Testis (tissue), 3 donors: ENCODE results near the gene OLFML2B. TPM values are rescaled to one million over a fixed set of nuclear protein-coding genes. Genes with fewer than 3 reads are reported as not detected.
A peak's percentile ranks its signal among the peaks of the same experiment; 100 is the strongest.

Experiments
- DNase-seq: peaks from one replicate; pipeline ENCODE4 v3.0.0-alpha.2; 2019
- H3K27ac ChIP-seq, 2 donors: fragments of 200-600 bp; sonication (generic); one replicate each; pipeline ENCODE4 v1.5.1; 2019
- H3K27me3 ChIP-seq: fragments of 200-600 bp; sonication (generic); one replicate; pipeline ENCODE4 v1.5.1; 2019
- H3K36me3 ChIP-seq: fragments of 200-600 bp; sonication (generic); one replicate; pipeline ENCODE4 v1.5.1; 2017; ENCODE audit warnings: low read depth; ENCODE audit errors: missing control alignments
- H3K4me1 ChIP-seq: fragments of 200-600 bp; sonication (generic); one replicate; pipeline ENCODE4 v1.5.1; 2019
- H3K4me3 ChIP-seq, 2 donors: fragments of 200-600 bp; sonication (generic); one replicate each; pipeline ENCODE4 v1.5.1; 2017 to 2019
- H3K9me3 ChIP-seq: fragments of 200-600 bp; sonication (generic); one replicate; pipeline ENCODE4 v1.5.1; 2017
- POLR2A ChIP-seq: fragments of 450-650 bp; IDR thresholded peaks from one replicate; pipeline ENCODE4 v1.6.1; 2017; ENCODE audit warnings: antibody characterized with exemption, mild to moderate bottlenecking, moderate library complexity
- WGBS, 2 donors: methylation state at CpG; one replicate each; pipeline ENCODE4 v1.1.5; 2018; 5-methylcytosine and 5-hydroxymethylcytosine counted together
- intact Hi-C: fragments of 100-400 bp; cut with DNase I; formaldehyde crosslinking; loops from one replicate; pipeline ENCODE4 v1.15.1; 2023; ENCODE audit warnings: low total_unique reads
- polyA plus RNA-seq: library from polyadenylated mRNA; stranded (reverse); fragments of 350-450 nt; fragmentation: Illumina TruSeq; extraction: RNeasy Lipid Tissue Mini Kit (QIAGEN cat#74804); gene quantifications from one replicate; pipeline ENCODE4 v1.2.3, GENCODE V29; 2014; ENCODE audit warnings: low read depth, low replicate concordance; ENCODE audit not compliant: insufficient read depth
- total RNA-seq, 2 donors: library from RNA; depleted of rRNA; stranded (reverse); fragments of >200 nt; gene quantifications; one replicate each; pipeline ENCODE4 v1.2.3, GENCODE V29; 2016
- TF ChIP-seq, protein P1 (sequence below), 3 experiments: fragments of 450-650 bp in 2 of 3; fragments of 200-600 bp in 1 of 3; sonication (generic) in 1 of 3; IDR thresholded peaks; one replicate each; pipeline ENCODE4 v1.5.1; 2016 to 2019; ENCODE audit warnings: antibody characterized with exemption in 3 of 3, mild to moderate bottlenecking in 2 of 3, moderate library complexity in 1 of 3

The OLFML2B gene
- total and polyA plus RNA-seq, 3 donors from 2014 or later: 31.3 to 57.9 (median 40.4) TPM

DNA sequence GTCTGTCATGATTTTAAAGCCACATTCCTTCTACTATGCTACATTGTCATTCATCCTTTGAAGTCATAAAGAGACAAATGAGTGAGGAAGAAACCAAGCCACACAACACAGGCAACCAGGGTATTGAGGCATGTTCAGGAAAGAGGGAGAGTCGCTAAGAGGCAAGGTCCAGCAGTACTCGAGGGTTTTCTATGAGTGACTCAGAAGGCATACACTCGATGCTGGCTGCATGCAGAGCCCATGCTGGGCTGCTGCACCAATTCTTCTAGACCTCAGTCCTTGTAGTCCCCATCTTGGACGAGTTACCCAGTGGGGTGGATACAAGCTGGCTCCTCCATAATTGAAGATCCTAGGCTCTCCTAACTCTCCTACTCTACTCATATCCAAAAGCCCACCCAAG, 57.6 kb downstream of the OLFML2B start:
- Histone ChIP-seq H3K27ac (no peak overlapping the region), H3K27me3 (no peaks in the 10 kb centered on the region), H3K9me3 (no peaks in the 10 kb centered on the region), H3K4me3 (no peak overlapping the region), H3K36me3 (no peaks in the 10 kb centered on the region), H3K4me1 (no peaks in the 10 kb centered on the region)
- intact Hi-C loops: no loop called here
- 91 to 94% methylated on average over 4 of the region's 4 CpGs for WGBS, 2 donors
- no peak for TF ChIP-seq POLR2A
- TF ChIP-seq, protein P1, sequence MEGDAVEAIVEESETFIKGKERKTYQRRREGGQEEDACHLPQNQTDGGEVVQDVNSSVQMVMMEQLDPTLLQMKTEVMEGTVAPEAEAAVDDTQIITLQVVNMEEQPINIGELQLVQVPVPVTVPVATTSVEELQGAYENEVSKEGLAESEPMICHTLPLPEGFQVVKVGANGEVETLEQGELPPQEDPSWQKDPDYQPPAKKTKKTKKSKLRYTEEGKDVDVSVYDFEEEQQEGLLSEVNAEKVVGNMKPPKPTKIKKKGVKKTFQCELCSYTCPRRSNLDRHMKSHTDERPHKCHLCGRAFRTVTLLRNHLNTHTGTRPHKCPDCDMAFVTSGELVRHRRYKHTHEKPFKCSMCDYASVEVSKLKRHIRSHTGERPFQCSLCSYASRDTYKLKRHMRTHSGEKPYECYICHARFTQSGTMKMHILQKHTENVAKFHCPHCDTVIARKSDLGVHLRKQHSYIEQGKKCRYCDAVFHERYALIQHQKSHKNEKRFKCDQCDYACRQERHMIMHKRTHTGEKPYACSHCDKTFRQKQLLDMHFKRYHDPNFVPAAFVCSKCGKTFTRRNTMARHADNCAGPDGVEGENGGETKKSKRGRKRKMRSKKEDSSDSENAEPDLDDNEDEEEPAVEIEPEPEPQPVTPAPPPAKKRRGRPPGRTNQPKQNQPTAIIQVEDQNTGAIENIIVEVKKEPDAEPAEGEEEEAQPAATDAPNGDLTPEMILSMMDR (IDR thresholded peaks at IDR 0.05): no peak
- no peak for DNase-seq

DNA sequence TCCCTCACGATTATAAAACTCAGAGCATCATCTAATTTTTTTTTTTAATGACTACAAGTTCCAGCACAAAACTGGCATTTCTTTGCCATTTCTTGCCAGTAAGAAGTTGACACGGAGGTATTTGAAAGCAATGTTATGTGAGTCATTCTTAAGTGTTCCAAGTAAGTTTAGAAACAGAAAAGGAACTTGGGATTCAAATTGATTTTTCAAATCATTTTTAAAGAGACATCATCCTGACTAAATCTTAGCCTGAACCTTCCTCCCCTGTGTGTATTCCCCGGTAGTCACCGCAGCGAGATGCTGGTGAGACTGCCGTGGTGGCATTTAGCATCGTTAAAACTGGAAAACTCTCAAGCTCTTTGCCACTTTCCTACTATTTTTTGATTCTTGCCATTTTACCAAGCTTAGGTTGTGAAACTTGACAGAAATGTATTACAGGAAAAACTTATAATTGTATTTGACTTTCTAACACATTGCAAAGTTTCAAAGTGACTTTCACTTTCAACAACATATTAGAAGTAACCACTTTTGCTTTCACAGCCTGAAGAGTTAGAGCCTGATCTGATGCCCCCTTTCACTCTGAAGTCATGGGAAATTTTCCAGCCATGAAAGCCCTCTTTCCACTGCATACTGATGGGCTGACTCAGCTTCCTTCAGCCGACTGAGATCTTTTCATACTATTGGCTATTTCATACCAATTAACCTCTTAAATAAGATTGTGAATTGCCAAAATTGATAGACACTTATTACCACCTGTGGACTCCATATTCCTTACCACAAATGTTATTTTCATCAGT, 61.4 kb downstream of the OLFML2B start:
- intact Hi-C loops: no loop called here
- DNase-seq: no peak
- no peak for TF ChIP-seq POLR2A
- TF ChIP-seq, protein P1 (IDR thresholded peaks at IDR 0.05): no peak
- WGBS, 2 donors: 54% methylated on average over 8 of the region's 8 CpGs
- no peaks in the 10 kb centered on the region for H3K9me3 ChIP-seq
- H3K27me3 ChIP-seq: no peaks in the 10 kb centered on the region
- H3K4me3 ChIP-seq: no peak overlapping the region
- H3K4me1 ChIP-seq: no peaks in the 10 kb centered on the region
- peak overlapping the region; percentile 32 to 45 for H3K27ac ChIP-seq
- H3K36me3 ChIP-seq: no peaks in the 10 kb centered on the region

DNA sequence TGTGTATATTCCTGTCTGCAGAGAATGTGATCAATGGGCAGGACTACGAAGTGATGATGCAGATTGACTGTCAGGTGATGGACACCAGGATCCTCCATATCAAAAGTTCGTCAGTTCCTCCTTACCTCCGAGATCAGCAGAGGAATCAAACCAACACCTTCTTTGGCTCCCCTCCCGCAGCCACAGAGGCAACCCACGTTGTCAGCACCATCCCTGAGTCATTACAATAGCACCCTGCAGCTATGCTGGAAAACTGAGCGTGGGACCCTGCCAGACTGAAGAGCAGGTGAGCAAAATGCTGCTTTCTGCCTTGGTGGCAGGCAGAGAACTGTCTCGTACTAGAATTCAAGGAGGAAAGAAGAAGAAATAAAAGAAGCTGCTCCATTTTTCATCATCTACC, 65.2 kb downstream of the OLFML2B start:
- H3K4me1 ChIP-seq: no peaks in the 10 kb centered on the region
- WGBS, 2 donors: 86 to 88% methylated on average over 7 of the region's 7 CpGs
- TF ChIP-seq, protein P1 (IDR thresholded peaks at IDR 0.05): no peak
- TF ChIP-seq POLR2A: no peak

DNA sequence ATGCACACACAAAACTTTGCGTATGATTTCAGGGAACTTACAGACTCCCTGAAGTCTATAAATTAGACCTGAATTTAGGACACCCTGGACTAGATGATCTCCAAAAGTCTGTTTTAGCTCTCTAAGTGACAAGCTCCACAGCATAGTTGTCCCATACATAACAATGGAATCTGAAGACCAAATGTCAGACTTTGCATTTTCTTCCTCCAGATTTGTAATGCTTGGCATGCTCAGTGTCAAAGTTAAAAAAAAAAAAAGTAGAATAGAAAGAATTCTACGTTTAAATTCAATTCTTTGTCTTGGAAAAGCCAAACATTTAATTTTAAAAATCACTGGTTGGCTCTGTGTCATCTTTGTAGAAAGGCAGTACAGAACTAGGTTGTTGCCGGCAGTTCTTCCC, 66.7 kb downstream of the OLFML2B start:
- intact Hi-C loops: no loop called here
- 88 to 89% methylated on average over 3 of the region's 3 CpGs for WGBS, 2 donors
- no peak for TF ChIP-seq POLR2A
- Histone ChIP-seq H3K27ac (no peak overlapping the region), H3K36me3 (no peaks in the 10 kb centered on the region), H3K4me1 (no peaks in the 10 kb centered on the region), H3K4me3 (no peak overlapping the region), H3K9me3 (no peaks in the 10 kb centered on the region), H3K27me3 (no peaks in the 10 kb centered on the region)
- no peak for DNase-seq

More for the DNA sequence above, 65.2 kb downstream of the OLFML2B start:
- Histone ChIP-seq H3K27me3 (no peaks in the 10 kb centered on the region), H3K9me3 (no peaks in the 10 kb centered on the region), H3K36me3 (no peaks in the 10 kb centered on the region), H3K4me3 (no peak overlapping the region), H3K27ac (no peak overlapping the region)
- intact Hi-C loops: no loop called here
- DNase-seq: no peak

DNA sequence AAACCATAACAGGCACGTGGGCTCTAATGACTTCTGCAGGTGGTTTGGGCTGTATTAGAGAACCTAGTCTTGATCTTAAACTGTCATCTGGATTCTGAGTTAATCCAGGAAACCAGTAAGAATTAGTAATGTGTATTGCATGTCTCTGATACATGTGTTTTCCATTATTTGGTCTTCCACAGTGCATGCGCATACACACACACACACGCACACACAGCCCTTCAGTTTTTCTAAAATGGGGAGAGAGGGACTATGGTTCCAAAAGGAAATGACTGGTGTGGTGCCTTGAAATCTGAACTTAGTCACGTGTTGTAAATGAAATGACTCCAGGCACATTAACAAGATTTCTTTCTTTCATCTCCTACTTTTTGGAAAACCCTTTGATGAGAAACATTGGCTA, 67.6 kb downstream of the OLFML2B start:
- DNase-seq: no peak
- no peaks in the 10 kb centered on the region for H3K36me3 ChIP-seq
- H3K27me3 ChIP-seq: no peaks in the 10 kb centered on the region
- no peak overlapping the region for H3K27ac ChIP-seq
- WGBS, 2 donors: 93 to 97% methylated on average over 4 of the region's 4 CpGs
- no peaks in the 10 kb centered on the region for H3K9me3 ChIP-seq
- TF ChIP-seq, protein P1 (IDR thresholded peaks at IDR 0.05): no peak
- TF ChIP-seq POLR2A: no peak
- H3K4me3 ChIP-seq: no peak overlapping the region
- H3K4me1 ChIP-seq: no peaks in the 10 kb centered on the region
- intact Hi-C loops: no loop called here
